Activated naive CD4-positive, alpha-beta T cell treated with anti-CD3 and anti-CD28 coated beads, Interleukin-2, amount 50 U/mL, for 72 hours (primary cell): ENCODE measurements around the gene DPCD. TPM values are rescaled to one million over a fixed set of nuclear protein-coding genes. Genes with fewer than 3 reads are reported as not detected.
"Not testable (repeated sequence)": the region's sequence is repeated elsewhere in the genome, so short reads cannot be mapped to it uniquely, and the experiment has no call there.

Experiments
- ATAC-seq, 2 donors: fragments of 150-1000 bp; cut with Tn5 transposase; 2 replicates each; pipeline ENCODE4 v1.10.0; 2021; ENCODE audit warnings: mild to moderate bottlenecking in 2 of 2, moderate library complexity in 2 of 2
- DNase-seq, 2 donors: peaks; one replicate each; pipeline ENCODE4 v3.0.0; 2021 to 2022; ENCODE audit warnings: low spot score in 2 of 2
- H3K27ac Mint-ChIP-seq, 2 donors: one replicate each; pipeline ENCODE4 v1.8.0; 2022; ENCODE audit warnings: mild to moderate bottlenecking in 2 of 2, mixed read lengths in 2 of 2
- H3K36me3 Mint-ChIP-seq, 2 donors: one replicate each; pipeline ENCODE4 v1.8.0; 2022; ENCODE audit warnings: mixed read lengths in 2 of 2
- H3K9me3 Mint-ChIP-seq, 2 donors: one replicate each; pipeline ENCODE4 v1.8.0; 2022; ENCODE audit warnings: mixed read lengths in 2 of 2
- total RNA-seq, 2 donors: library from RNA; stranded (reverse); gene quantifications; one replicate each; pipeline ENCODE4 v1.2.3, GENCODE V29; 2022

DPCD gene
- total RNA-seq, 2 donors from 2014 or later: 3.1 to 23.9 TPM

GRCh38 chr10:101625821-101626412 lies 37.8 kb downstream of the DPCD start:
- Mint-ChIP-seq H3K36me3 (peaks cover 0 to 6% of the 10 kb centered on the region in 2 donors), H3K9me3 (no peaks in the 10 kb centered on the region), H3K27ac (peak overlapping the region in 1 of 2 donors; percentile 74)
- no peak for ATAC-seq
- DNase-seq: no peak

GRCh38 chr10:101629837-101630632 lies 41.9 kb downstream of the DPCD start:
- peaks cover 0 to 6% of the 10 kb centered on the region in 2 donors for H3K36me3 Mint-ChIP-seq
- H3K27ac Mint-ChIP-seq: peak overlapping the region in 1 of 2 donors; percentile 65
- no peaks in the 10 kb centered on the region for H3K9me3 Mint-ChIP-seq
- ATAC-seq: no peak
- DNase-seq: no peak

GRCh38 chr10:101630633-101630920 lies 42.5 kb downstream of the DPCD start:
- Mint-ChIP-seq H3K27ac (peak overlapping the region in 1 of 2 donors; percentile 65), H3K36me3 (peaks cover 2% of the 10 kb centered on the region in 2 donors), H3K9me3 (no peaks in the 10 kb centered on the region)
- DNase-seq (no peak), ATAC-seq (no peak)

- no peak for DNase-seq
- ATAC-seq: no peak
- H3K27ac Mint-ChIP-seq: no peak overlapping the region
- H3K9me3 Mint-ChIP-seq: no peaks in the 10 kb centered on the region
- peaks cover 0 to 7% of the 10 kb centered on the region in 2 donors for H3K36me3 Mint-ChIP-seq
Observed at GRCh38 chr10:101631821-101632475, 43.8 kb downstream of the DPCD start.

GRCh38 chr10:101633510-101633909 lies 45.4 kb downstream of the DPCD start:
- not testable (repeated sequence) for ATAC-seq, H3K36me3 Mint-ChIP-seq, H3K9me3 Mint-ChIP-seq

GRCh38 chr10:101639141-101639900 lies 51.2 kb downstream of the DPCD start:
- peak overlapping the region in 1 of 2 donors; percentile 17 for H3K27ac Mint-ChIP-seq
- no peaks in the 10 kb centered on the region for H3K9me3 Mint-ChIP-seq
- DNase-seq (no peak), ATAC-seq (no peak)
- H3K36me3 Mint-ChIP-seq: peaks cover 6 to 23% of the 10 kb centered on the region in 2 donors

More at GRCh38 chr10:101633510-101633909, 45.4 kb downstream of the DPCD start:
- not testable (repeated sequence) for H3K27ac Mint-ChIP-seq, DNase-seq

- peaks cover 0 to 16% of the 10 kb centered on the region in 2 donors for H3K36me3 Mint-ChIP-seq
- no peak for DNase-seq
Observed at GRCh38 chr10:101643546-101643945, 55.4 kb downstream of the DPCD start.

GRCh38 chr10:101644002-101644401 lies 55.9 kb downstream of the DPCD start:
- ATAC-seq: no peak
- H3K36me3 Mint-ChIP-seq: peaks cover 0 to 16% of the 10 kb centered on the region in 2 donors

More at GRCh38 chr10:101643546-101643945, 55.4 kb downstream of the DPCD start:
- Mint-ChIP-seq H3K27ac (no peak overlapping the region), H3K9me3 (no peaks in the 10 kb centered on the region)
- ATAC-seq: no peak

GRCh38 chr10:101645659-101646058 lies 57.5 kb downstream of the DPCD start:
- Mint-ChIP-seq H3K36me3 (peaks cover 0 to 5% of the 10 kb centered on the region in 2 donors), H3K9me3 (no peaks in the 10 kb centered on the region), H3K27ac (peak overlapping the region; percentile 51 to 66)
- DNase-seq (no peak), ATAC-seq (no peak)

More at GRCh38 chr10:101644002-101644401, 55.9 kb downstream of the DPCD start:
- Mint-ChIP-seq H3K9me3 (no peaks in the 10 kb centered on the region), H3K27ac (no peak overlapping the region)
- no peak for DNase-seq

GRCh38 chr10:101646364-101646763 lies 58.2 kb downstream of the DPCD start:
- peaks cover 0 to 3% of the 10 kb centered on the region in 2 donors for H3K36me3 Mint-ChIP-seq
- H3K9me3 Mint-ChIP-seq: no peaks in the 10 kb centered on the region
- no peak overlapping the region for H3K27ac Mint-ChIP-seq
- no peak for ATAC-seq
- DNase-seq: no peak

- ATAC-seq: no peak
- DNase-seq: no peak
- no peak overlapping the region for H3K27ac Mint-ChIP-seq
- H3K36me3 Mint-ChIP-seq: no peaks in the 10 kb centered on the region
- no peaks in the 10 kb centered on the region for H3K9me3 Mint-ChIP-seq
Observed at GRCh38 chr10:101647255-101647654, 59.1 kb downstream of the DPCD start.

- no peak for ATAC-seq
- H3K36me3 Mint-ChIP-seq: no peaks in the 10 kb centered on the region
- H3K27ac Mint-ChIP-seq: peak overlapping the region in 1 of 2 donors; percentile 24
- no peaks in the 10 kb centered on the region for H3K9me3 Mint-ChIP-seq
- no peak for DNase-seq
Observed at GRCh38 chr10:101649525-101650085, 61.5 kb downstream of the DPCD start.

- H3K27ac Mint-ChIP-seq: no peak overlapping the region
- no peaks in the 10 kb centered on the region for H3K9me3 Mint-ChIP-seq
- no peak for DNase-seq
- no peaks in the 10 kb centered on the region for H3K36me3 Mint-ChIP-seq
- ATAC-seq: no peak
Observed at GRCh38 chr10:101650863-101651262, 62.7 kb downstream of the DPCD start.

GRCh38 chr10:101651336-101651735 lies 63.2 kb downstream of the DPCD start:
- ATAC-seq (no peak), DNase-seq (no peak)
- Mint-ChIP-seq H3K36me3 (no peaks in the 10 kb centered on the region), H3K9me3 (no peaks in the 10 kb centered on the region), H3K27ac (peak overlapping the region in 1 of 2 donors; percentile 17)

- no peak overlapping the region for H3K27ac Mint-ChIP-seq
- H3K9me3 Mint-ChIP-seq: no peaks in the 10 kb centered on the region
- H3K36me3 Mint-ChIP-seq: no peaks in the 10 kb centered on the region
Observed at GRCh38 chr10:101653536-101653935, 65.4 kb downstream of the DPCD start.

GRCh38 chr10:101655570-101655969 lies 67.4 kb downstream of the DPCD start:
- DNase-seq (no peak), ATAC-seq (no peak)
- H3K36me3 Mint-ChIP-seq: no peaks in the 10 kb centered on the region
- no peak overlapping the region for H3K27ac Mint-ChIP-seq
- no peaks in the 10 kb centered on the region for H3K9me3 Mint-ChIP-seq

More at GRCh38 chr10:101653536-101653935, 65.4 kb downstream of the DPCD start:
- ATAC-seq (no peak), DNase-seq (no peak)
